H9 (cell line): ENCODE measurements around the gene DDI1. TPM values are rescaled to one million over a fixed set of nuclear protein-coding genes. Genes with fewer than 3 reads are reported as not detected.

Experiments used
- DNase-seq: peaks from one replicate; pipeline ENCODE4 v3.0.0-alpha.2; 2017
- H2AFZ ChIP-seq: one replicate; pipeline ENCODE4 v1.6.1; 2013; ENCODE audit warnings: mild to moderate bottlenecking, low read length, control low read depth, moderate library complexity
- H2AK5ac ChIP-seq: 2 replicates; pipeline ENCODE4 v1.6.1; 2013; ENCODE audit warnings: low read length, control low read depth, mixed read lengths; ENCODE audit not compliant: insufficient read length
- H2BK120ac ChIP-seq: one replicate; pipeline ENCODE4 v1.6.1; 2013; ENCODE audit warnings: low read depth, mild to moderate bottlenecking, low read length, control low read depth, inconsistent platforms; ENCODE audit not compliant: poor library complexity, severe bottlenecking
- H2BK12ac ChIP-seq: 2 replicates; pipeline ENCODE4 v1.6.1; 2013; ENCODE audit warnings: low read length, control low read depth, mixed read lengths, low read depth; ENCODE audit not compliant: insufficient read length
- H2BK15ac ChIP-seq: 2 replicates; pipeline ENCODE4 v1.6.1; 2013; ENCODE audit warnings: low read depth, low read length, control low read depth
- H2BK20ac ChIP-seq: one replicate; pipeline ENCODE4 v1.6.1; 2013; ENCODE audit warnings: low read depth, mild to moderate bottlenecking, low read length, control low read depth, inconsistent platforms; ENCODE audit not compliant: poor library complexity, severe bottlenecking
- H2BK5ac ChIP-seq: 2 replicates; pipeline ENCODE4 v1.6.1; 2013; ENCODE audit warnings: low read length, control low read depth, mixed read lengths; ENCODE audit not compliant: insufficient read length
- H3K14ac ChIP-seq: 2 replicates; pipeline ENCODE4 v1.6.1; 2013; ENCODE audit warnings: low read length, control low read depth; ENCODE audit not compliant: insufficient read depth
- H3K18ac ChIP-seq: 2 replicates; pipeline ENCODE4 v1.6.1; 2013; ENCODE audit warnings: low read depth, mild to moderate bottlenecking, mixed read lengths, low read length, control low read depth; ENCODE audit not compliant: insufficient read length
- H3K23ac ChIP-seq: 2 replicates; pipeline ENCODE4 v1.6.1; 2013; ENCODE audit warnings: low read length, control low read depth, mixed read lengths, low read depth; ENCODE audit not compliant: insufficient read length
- H3K23me2 ChIP-seq: 2 replicates; pipeline ENCODE4 v1.6.1; 2013; ENCODE audit warnings: low read depth, mild to moderate bottlenecking, mixed read lengths, low read length, control low read depth; ENCODE audit not compliant: insufficient read length, poor library complexity, severe bottlenecking
- H3K27ac ChIP-seq: 2 replicates; pipeline ENCODE4 v1.5.1; 2013; ENCODE audit warnings: low read length, control low read depth, mixed read lengths, low read depth; ENCODE audit not compliant: insufficient read length
- H3K27me3 ChIP-seq: 2 replicates; pipeline ENCODE4 v1.6.1; 2013; ENCODE audit warnings: low read length, control low read depth, inconsistent platforms; ENCODE audit not compliant: insufficient read depth
- H3K4ac ChIP-seq: 2 replicates; pipeline ENCODE4 v1.6.1; 2013; ENCODE audit warnings: low read depth, mild to moderate bottlenecking, control low read depth, inconsistent platforms, low read length, moderate library complexity
- H3K4me1 ChIP-seq: 2 replicates; pipeline ENCODE4 v1.6.1; 2013; ENCODE audit warnings: low read length, control low read depth, inconsistent platforms; ENCODE audit not compliant: insufficient read depth
- H3K4me2 ChIP-seq: 2 replicates; pipeline ENCODE4 v1.6.1; 2013; ENCODE audit warnings: low read length, control low read depth, mixed read lengths; ENCODE audit not compliant: insufficient read length, insufficient read depth
- H3K56ac ChIP-seq: 2 replicates; pipeline ENCODE4 v1.6.1; 2013; ENCODE audit warnings: low read depth, mild to moderate bottlenecking, mixed read lengths, low read length, control low read depth; ENCODE audit not compliant: insufficient read length
- H3K79me1 ChIP-seq: 2 replicates; pipeline ENCODE4 v1.6.1; 2013; ENCODE audit warnings: low read depth, mild to moderate bottlenecking, moderate library complexity, low read length, control low read depth, inconsistent platforms; ENCODE audit not compliant: insufficient read depth, poor library complexity, severe bottlenecking
- H3K79me2 ChIP-seq: 2 replicates; pipeline ENCODE4 v1.6.1; 2013; ENCODE audit warnings: low read length, control low read depth, inconsistent platforms; ENCODE audit not compliant: insufficient read depth
- H3K9ac ChIP-seq: 2 replicates; pipeline ENCODE4 v1.6.1; 2013; ENCODE audit warnings: low read length, control low read depth, mixed read lengths; ENCODE audit not compliant: insufficient read length; ENCODE audit errors: extremely low read depth
- H3K9me3 ChIP-seq: one replicate; pipeline ENCODE4 v1.6.1; 2013; ENCODE audit warnings: low read depth, low read length, inconsistent platforms; ENCODE audit not compliant: control insufficient read depth
- H3T11ph ChIP-seq: one replicate; pipeline ENCODE4 v1.6.1; 2013; ENCODE audit warnings: mild to moderate bottlenecking, low read length, control low read depth, inconsistent platforms
- H4K20me1 ChIP-seq: one replicate; pipeline ENCODE4 v1.6.1; 2013; ENCODE audit not compliant: control insufficient read depth, insufficient read length, insufficient read depth
- H4K5ac ChIP-seq: 2 replicates; pipeline ENCODE4 v1.6.1; 2013; ENCODE audit warnings: low read depth, mild to moderate bottlenecking, mixed read lengths, low read length, control low read depth; ENCODE audit not compliant: insufficient read length
- H4K8ac ChIP-seq: replicated peaks from 2 replicates; pipeline ENCODE4 v1.6.1; 2013; ENCODE audit warnings: low read length, control low read depth, mixed read lengths, low read depth; ENCODE audit not compliant: insufficient read length
- H4K91ac ChIP-seq: 2 replicates; pipeline ENCODE4 v1.6.1; 2013; ENCODE audit warnings: low read depth, mild to moderate bottlenecking, moderate library complexity, mixed read lengths, low read length, control low read depth; ENCODE audit not compliant: insufficient read length
- H3K27ac Mint-ChIP-seq, 3 experiments: 2 replicates in 2 of 3; 3 replicates in 1 of 3; pipeline ENCODE4 v1.8.0; 2020 to 2021; ENCODE audit warnings: mixed read lengths in 3 of 3, mild to moderate bottlenecking in 1 of 3, moderate library complexity in 1 of 3
- H3K27me3 Mint-ChIP-seq: 2 replicates; pipeline ENCODE4 v1.8.0; 2021; ENCODE audit warnings: low read depth, mild to moderate bottlenecking, moderate library complexity, mixed read lengths
- H3K36me3 Mint-ChIP-seq, 3 experiments: 2 replicates in 2 of 3; 3 replicates in 1 of 3; pipeline ENCODE4 v1.8.0; 2020 to 2021; ENCODE audit warnings: low read depth in 3 of 3, mixed read lengths in 3 of 3; ENCODE audit not compliant: insufficient read depth in 1 of 3
- H3K4me1 Mint-ChIP-seq, 2 experiments: 2 replicates each; pipeline ENCODE4 v1.8.0; 2020; ENCODE audit warnings: mixed read lengths in 2 of 2
- H3K4me3 Mint-ChIP-seq, 2 experiments: 2 replicates in 1 of 2; 3 replicates in 1 of 2; pipeline ENCODE4 v1.8.0; 2020 to 2021; ENCODE audit warnings: mild to moderate bottlenecking in 2 of 2, mixed read lengths in 2 of 2, moderate library complexity in 1 of 2
- H3K9me3 Mint-ChIP-seq, 2 experiments: 2 replicates in 1 of 2; 3 replicates in 1 of 2; pipeline ENCODE4 v1.8.0; 2020; ENCODE audit warnings: mild to moderate bottlenecking in 2 of 2, mixed read lengths in 2 of 2, moderate library complexity in 1 of 2
- WGBS: extraction: QIAGEN DNeasy Blood & Tissue Kit; methylation state at CpG from one replicate; pipeline ENCODE4 v1.1.7; 2013; ENCODE audit warnings: missing lambda C conversion rate, low lambda C conversion rate, mixed read lengths; ENCODE audit not compliant: insufficient read length; ENCODE audit errors: extremely low coverage; 5-methylcytosine and 5-hydroxymethylcytosine counted together
- total RNA-seq: library from RNA; stranded (reverse); gene quantifications from 2 replicates; pipeline ENCODE4 v1.2.1, GENCODE V29; 2021
- TF ChIP-seq, protein P1 (sequence below): fragments of 200-600 bp; sonication (generic); conservative IDR thresholded peaks from 3 replicates; pipeline ENCODE4 v1.8.0; 2021; ENCODE audit warnings: antibody characterized with exemption, mild to moderate bottlenecking

The DDI1 gene
- total RNA-seq, 1 experiment from 2014 or later, result not detected

DNA sequence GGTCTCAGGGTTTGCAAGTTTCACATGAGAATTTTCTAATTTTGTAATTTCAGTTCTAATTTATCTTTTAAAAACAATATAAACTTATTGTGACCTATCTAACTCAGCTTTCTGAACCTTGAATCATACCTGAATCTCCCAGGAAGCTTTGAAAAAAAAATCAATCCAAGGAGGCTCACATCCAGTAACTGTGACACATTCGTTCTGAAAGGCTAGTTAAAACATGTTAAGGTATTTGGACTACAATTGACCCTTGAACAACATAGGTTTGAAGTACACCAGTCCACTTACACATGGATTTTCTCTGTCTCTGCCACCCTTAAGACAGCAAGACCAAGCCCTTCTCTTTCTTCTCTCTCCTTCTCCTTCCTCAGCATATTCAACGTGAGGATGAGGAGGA lies 40.0 kb downstream of the DDI1 start:
- no peak overlapping the region for H3K18ac ChIP-seq
- Mint-ChIP-seq H3K27me3 (no peaks in the 10 kb centered on the region), H3K27ac (no peak overlapping the region), H3K9me3 (no peaks in the 10 kb centered on the region), H3K4me3 (no peak overlapping the region), H3K36me3 (no peaks in the 10 kb centered on the region; a peak in 1 of 7 replicates), H3K4me1 (peaks cover 5 to 6% of the 10 kb centered on the region in 2 experiments; a peak in 2 of 4 replicates)
- H3K56ac ChIP-seq, result no peak overlapping the region
- no peak overlapping the region for H3K14ac ChIP-seq
- H4K8ac ChIP-seq, result no peak overlapping the region
- TF ChIP-seq, protein P1, sequence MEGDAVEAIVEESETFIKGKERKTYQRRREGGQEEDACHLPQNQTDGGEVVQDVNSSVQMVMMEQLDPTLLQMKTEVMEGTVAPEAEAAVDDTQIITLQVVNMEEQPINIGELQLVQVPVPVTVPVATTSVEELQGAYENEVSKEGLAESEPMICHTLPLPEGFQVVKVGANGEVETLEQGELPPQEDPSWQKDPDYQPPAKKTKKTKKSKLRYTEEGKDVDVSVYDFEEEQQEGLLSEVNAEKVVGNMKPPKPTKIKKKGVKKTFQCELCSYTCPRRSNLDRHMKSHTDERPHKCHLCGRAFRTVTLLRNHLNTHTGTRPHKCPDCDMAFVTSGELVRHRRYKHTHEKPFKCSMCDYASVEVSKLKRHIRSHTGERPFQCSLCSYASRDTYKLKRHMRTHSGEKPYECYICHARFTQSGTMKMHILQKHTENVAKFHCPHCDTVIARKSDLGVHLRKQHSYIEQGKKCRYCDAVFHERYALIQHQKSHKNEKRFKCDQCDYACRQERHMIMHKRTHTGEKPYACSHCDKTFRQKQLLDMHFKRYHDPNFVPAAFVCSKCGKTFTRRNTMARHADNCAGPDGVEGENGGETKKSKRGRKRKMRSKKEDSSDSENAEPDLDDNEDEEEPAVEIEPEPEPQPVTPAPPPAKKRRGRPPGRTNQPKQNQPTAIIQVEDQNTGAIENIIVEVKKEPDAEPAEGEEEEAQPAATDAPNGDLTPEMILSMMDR, result no peak
- H3T11ph ChIP-seq, result no peak overlapping the region
- no peak overlapping the region for H2BK20ac ChIP-seq
- no peak overlapping the region for H4K91ac ChIP-seq
- H3K23ac ChIP-seq, result no peak overlapping the region
- no peak overlapping the region for H3K4ac ChIP-seq
- no peak overlapping the region for H2BK12ac ChIP-seq
- no peaks in the 10 kb centered on the region for H3K23me2 ChIP-seq
- H2AK5ac ChIP-seq, result no peak overlapping the region
- H4K5ac ChIP-seq, result no peak overlapping the region
- H2AFZ ChIP-seq, result no peak overlapping the region
- no peaks in the 10 kb centered on the region for H3K79me2 ChIP-seq
- no peak overlapping the region for H2BK15ac ChIP-seq
- no peaks in the 10 kb centered on the region for H3K27me3 ChIP-seq
- H2BK120ac ChIP-seq, result no peak overlapping the region
- no peak overlapping the region for H2BK5ac ChIP-seq
- no peak overlapping the region for H3K9ac ChIP-seq
- DNase-seq, result no peak
- no peak overlapping the region for H3K27ac ChIP-seq
- no peaks in the 10 kb centered on the region for H3K4me1 ChIP-seq
- no peaks in the 10 kb centered on the region for H3K79me1 ChIP-seq
- no peak overlapping the region for H3K4me2 ChIP-seq
- no peaks in the 10 kb centered on the region for H3K9me3 ChIP-seq
- WGBS, result no CpG with 5 or more reads among the region's 2 CpGs
- H4K20me1 ChIP-seq, result no peaks in the 10 kb centered on the region
